GM12891 (cell line): ENCODE results near the gene KRT20.
A peak's percentile ranks its signal among the peaks of the same experiment; 100 is the strongest.

Experiments
- DNase-seq: peaks from one replicate; pipeline ENCODE4 v3.0.0; 2011; ENCODE audit warnings: low spot score; ENCODE audit not compliant: insufficient read length
- FAIRE-seq: peaks from 2 replicates; lab custom pipeline; 2011; peaks lifted over from hg19 to GRCh38; lab: Jason Lieb, UNC
- PAX5 ChIP-seq: IDR thresholded peaks from 2 replicates; pipeline ENCODE4 v1.6.1; 2011; ENCODE audit warnings: low read length, moderate library complexity, mild to moderate bottlenecking; ENCODE audit not compliant: insufficient read depth, severe bottlenecking
- POLR2A ChIP-seq: IDR thresholded peaks from 2 replicates; pipeline ENCODE4 v1.6.1; 2011; ENCODE audit warnings: low read depth, low read length, control low read depth
- POLR2AphosphoS5 ChIP-seq: IDR thresholded peaks from 2 replicates; pipeline ENCODE4 v1.6.1; 2011; ENCODE audit warnings: low read depth, low read length, control low read depth
- POU2F2 ChIP-seq: IDR thresholded peaks from 2 replicates; pipeline ENCODE4 v1.6.1; 2011; ENCODE audit warnings: low read depth, mild to moderate bottlenecking, control low read depth, low read length, moderate library complexity
- SPI1 ChIP-seq: IDR thresholded peaks from 2 replicates; pipeline ENCODE4 v1.6.1; 2011; ENCODE audit warnings: low read depth, low read length, control low read depth
- TAF1 ChIP-seq: IDR thresholded peaks from 2 replicates; pipeline ENCODE4 v1.6.1; 2011; ENCODE audit warnings: low read depth, low read length, control low read depth

The KRT20 gene

DNA sequence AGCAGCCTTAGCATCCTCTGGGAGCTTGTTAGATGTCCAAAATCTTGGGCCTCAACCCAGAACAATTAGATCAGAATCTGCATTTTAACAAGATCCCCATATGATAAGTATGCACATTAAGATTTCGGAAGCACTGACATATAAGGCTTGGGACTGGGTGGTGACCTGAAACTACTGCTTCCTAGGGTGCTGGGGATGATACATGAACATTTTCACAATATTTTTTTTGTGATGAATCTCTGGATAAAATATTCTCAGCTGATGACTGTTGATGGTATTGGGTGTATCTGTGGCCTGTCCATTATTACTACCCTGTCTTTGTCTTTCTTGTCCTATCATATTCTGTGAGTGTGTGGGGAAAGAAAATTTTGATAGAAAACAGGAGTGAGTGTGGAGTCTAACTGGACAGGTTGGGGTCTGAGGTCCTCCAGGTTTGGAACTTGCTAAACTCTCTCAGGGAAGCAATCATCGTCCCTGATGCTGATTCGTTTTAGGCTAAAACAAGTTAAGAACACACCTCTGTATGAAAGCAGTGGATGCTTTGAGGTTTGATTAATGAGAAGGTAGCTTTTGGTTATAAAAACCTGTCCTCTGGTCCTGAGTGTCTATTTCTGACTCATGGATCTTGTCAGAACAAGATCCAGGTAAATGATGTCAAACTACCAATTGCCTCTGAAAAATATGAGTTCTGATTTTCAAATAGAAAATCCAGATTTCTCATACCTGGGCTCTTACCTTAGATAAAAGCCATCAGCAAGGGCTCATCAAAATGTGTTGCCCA is 29.2 kb upstream of the KRT20 start:
- DNase-seq, result no peak
- TF ChIP-seq PAX5 (no peak), POU2F2 (no peak)
- no peak for FAIRE-seq

GRCh38 chr17:40912486-40913210 is 27.6 kb upstream of the KRT20 start:
- TF ChIP-seq POLR2AphosphoS5 (no peak), PAX5 (no peak), SPI1 (no peak), POLR2A (no peak), TAF1 (no peak), POU2F2 (no peak)
- FAIRE-seq, result no peak
- no peak for DNase-seq

DNA sequence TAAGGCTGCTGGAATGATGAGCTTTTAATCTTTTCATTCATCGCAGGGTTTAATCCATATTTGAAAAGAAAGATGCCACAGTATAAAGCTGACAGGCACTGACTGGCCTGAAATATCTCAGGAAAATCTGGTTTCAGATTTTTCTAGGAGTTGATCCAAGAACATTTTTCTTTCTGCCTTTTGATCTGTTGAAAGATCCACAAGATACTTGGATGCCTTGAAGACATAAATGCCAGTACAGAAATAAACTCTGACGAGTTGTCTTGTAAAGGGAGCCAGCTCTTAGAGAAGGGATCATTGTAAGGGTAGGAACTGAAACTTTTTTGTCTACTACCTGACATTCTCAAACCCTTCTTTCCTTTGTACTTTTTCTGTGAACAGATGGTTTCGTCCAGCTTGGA is 25.4 kb upstream of the KRT20 start:
- TF ChIP-seq POLR2AphosphoS5, result no peak
- no peak for TF ChIP-seq TAF1
- TF ChIP-seq SPI1, result peak; percentile 42
- no peak for TF ChIP-seq PAX5
- FAIRE-seq, result no peak
- no peak for DNase-seq

DNA sequence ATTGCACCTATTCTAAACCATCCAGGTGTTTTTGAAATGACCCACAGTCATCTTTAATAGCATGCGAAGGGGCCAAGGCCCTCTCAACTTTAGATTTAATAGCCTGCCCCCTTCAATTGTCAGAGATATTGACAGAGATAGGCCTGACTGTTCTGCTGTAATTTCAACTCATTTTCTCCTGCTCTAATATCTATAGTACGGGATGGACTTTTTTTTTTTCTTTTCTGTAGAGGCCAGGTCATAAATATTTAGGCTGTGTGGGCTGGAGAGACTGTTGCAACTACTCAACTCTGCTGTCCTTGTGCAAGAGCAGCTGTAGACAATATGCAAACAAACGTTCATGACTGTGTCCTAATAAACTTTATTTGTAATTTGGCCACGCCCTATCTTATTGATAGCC is 24.7 kb upstream of the KRT20 start:
- FAIRE-seq, result no peak

DNA sequence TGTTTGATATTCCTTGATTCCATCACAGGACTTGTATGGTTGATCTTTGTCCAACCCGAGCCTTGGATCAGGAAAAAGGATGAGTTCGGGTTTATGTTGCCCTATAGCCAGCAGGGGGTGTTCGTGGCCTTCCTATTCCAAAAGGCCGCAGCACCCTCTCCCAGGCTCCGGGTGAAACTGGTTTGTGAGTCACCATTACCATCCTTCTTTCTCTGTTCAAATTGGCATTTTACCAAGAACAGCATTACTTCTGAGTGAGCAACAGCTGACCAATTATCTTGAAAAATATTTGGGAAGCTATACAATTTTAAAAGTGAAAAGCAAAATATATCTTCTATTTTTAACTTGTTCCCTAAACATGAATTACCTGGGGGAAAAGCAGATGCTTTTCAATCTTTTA is 24.3 kb upstream of the KRT20 start:
- TF ChIP-seq POLR2AphosphoS5 (no peak), POU2F2 (no peak), TAF1 (no peak), SPI1 (no peak), PAX5 (no peak)
- DNase-seq (peak; percentile 30), FAIRE-seq (peak; percentile 52)

More for the DNA sequence above, 24.7 kb upstream of the KRT20 start:
- no peak for DNase-seq
- TF ChIP-seq POU2F2, result no peak
- TF ChIP-seq TAF1, result no peak
- TF ChIP-seq POLR2AphosphoS5, result no peak
- TF ChIP-seq POLR2A, result no peak
- TF ChIP-seq PAX5, result no peak
- TF ChIP-seq SPI1, result no peak

- FAIRE-seq (no peak), DNase-seq (no peak)
- TF ChIP-seq POLR2A (no peak), PAX5 (no peak), POU2F2 (no peak), TAF1 (no peak), SPI1 (no peak), POLR2AphosphoS5 (no peak)
Measured at GRCh38 chr17:40906613-40907012, 21.6 kb upstream of the KRT20 start.

DNA sequence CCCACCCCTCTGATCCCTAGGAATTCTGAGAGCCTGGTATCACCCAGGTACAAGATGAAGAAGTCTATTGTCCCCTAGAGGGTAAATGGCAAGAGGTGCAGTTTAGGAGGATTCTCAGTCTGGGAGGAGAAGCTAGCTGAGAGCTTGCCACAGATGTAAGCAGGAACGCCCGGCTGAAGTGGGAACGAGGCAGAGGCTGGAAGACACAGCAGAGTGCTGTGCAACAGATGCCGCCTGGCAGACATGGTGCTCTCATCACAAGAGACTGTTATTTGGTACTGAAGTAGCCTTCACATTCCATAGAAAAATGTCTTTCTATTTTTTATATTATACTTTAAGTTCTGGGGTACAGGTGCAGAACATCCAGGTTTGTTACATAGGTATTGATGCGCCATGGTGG is 20.3 kb upstream of the KRT20 start:
- FAIRE-seq (no peak), DNase-seq (no peak)
- TF ChIP-seq SPI1 (no peak), POU2F2 (no peak), POLR2A (no peak), POLR2AphosphoS5 (no peak), TAF1 (no peak), PAX5 (no peak)

- peak; percentile 36; the same call in 1 of the 2 replicates for TF ChIP-seq SPI1
- no peak for TF ChIP-seq PAX5
- FAIRE-seq (no peak), DNase-seq (no peak)
Measured at GRCh38 chr17:40903129-40903847, 18.2 kb upstream of the KRT20 start.

- DNase-seq (no peak), FAIRE-seq (no peak)
- TF ChIP-seq PAX5 (no peak), POLR2A (no peak), TAF1 (no peak), POLR2AphosphoS5 (no peak), SPI1 (no peak), POU2F2 (no peak)
Measured at GRCh38 chr17:40902498-40902897, 17.5 kb upstream of the KRT20 start.
